Stimulated activated CD4-positive, alpha-beta T cell treated with anti-CD3 and anti-CD28 coated beads, Interleukin-4, amount 100 ng/mL, for 48 hours (primary cell): ENCODE data around the gene PCP2.
A peak's percentile ranks its signal among the peaks of the same experiment; 100 is the strongest.

Experiments used
- DNase-seq, 2 donors: peaks; one replicate each; pipeline ENCODE4 v3.0.0-alpha.2; 2020; ENCODE audit warnings: low read depth in 2 of 2

Gene PCP2

DNA sequence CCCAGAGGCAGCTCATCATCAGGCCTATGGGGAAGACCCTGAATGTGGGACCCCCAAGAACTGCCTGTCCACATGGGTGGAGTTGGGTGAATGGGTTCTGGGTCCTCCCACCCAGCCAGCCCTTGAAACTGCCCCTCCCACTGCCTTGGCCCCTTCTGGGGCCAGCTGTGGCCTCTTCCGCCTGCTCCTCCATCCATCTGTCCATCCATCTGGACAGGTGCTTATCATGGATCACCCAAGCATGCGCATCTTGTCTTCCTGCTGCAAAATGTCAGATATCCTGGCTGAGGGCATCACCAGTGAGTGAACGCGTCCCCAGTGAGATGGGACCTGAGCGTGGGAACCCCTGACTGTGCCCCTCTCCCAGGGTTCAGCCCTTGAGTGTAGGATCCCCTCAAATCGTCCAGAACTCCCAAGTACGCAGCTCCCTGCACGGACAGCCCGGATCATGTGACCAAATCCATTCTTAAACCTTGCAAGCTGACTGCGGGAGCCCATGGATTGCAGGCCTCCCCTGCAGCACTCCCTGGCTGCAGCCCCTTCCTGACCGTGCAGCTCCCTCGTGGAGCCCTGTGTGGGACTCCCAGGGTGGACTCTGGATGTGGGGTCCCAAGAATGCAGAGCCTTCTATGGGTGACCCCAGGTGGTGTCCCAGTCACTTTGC, 5.4 kb upstream of the PCP2 start:
- no peak for DNase-seq

DNA sequence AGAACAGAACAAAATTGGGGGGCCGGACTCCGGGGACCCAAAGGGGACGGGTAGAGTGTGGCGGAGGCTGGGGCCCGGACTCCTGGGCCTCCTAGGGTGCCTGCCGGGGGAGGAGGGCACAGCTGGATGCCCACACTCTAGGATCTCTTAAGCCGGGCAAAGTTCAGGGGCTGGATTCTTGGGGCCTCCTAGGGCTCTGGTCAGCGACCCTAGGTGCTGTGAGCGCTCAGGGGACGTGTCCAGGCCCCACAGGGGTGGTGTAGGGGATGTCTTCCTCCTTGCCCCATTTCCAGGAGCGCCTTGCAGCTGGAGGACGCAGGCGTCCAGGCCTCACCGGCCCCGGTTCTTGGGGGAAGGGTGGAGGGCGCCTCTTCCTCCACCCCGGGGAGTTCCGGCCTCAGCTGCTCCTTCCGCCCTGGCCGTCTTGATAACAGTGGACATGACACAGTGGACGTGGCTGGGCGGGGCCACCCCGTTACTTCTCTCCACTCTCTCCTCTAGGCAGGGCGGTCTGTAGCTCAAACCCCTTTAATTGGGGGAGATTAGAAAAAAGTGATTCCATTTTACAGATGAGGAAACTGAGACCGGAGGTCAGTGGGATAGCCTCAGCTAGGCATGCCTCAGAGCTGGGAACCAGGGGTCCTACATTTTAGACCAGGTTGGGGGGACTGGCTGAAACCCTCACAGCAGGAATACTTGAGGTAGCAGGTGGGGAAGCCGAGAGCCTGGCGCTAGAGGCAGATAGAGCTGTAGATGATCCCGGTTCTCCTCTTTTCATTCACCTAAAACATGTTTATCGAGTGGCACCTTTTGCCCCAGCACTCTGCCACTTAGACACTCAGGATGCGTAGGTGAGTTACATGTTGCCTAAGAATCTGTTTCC, 4.1 kb upstream of the PCP2 start:
- no peak for DNase-seq

DNA sequence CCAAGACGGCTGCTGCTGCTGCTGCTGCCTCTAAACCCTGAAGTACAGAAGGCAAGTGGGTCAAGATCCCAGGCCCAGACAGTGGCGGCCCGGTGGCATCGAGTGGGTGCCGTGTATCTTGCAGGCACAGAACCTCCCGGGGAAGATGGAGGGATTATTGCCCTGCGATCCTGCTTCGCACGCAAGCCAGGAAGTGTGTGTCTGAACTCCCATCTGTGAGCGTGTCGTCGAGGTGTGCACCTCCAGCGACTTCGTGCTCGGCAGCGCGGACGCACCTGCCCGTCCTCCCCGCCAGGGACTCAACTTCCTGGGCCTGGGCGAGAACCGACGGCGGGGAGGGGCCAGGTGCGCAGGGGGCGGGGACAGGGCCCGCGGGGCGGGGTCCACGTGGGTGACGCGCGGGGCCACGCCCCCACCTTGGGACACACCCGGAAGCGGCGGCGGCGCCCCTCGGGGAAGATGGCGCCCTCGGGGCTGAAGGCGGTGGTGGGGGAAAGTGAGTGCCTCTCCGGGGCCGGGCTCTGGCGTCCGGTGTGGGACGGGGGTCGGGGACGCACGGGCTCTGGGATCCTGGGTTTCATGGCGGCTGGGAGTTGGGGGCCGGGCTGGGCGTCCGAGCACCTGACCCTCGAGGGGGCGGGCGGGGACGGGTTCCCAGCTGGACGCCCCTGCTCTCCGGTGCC, 3.3 kb upstream of the PCP2 start, which contains the start of gene STXBP2:
Gene STXBP2, plus strand, starts transcription at position 420 of the 683 bp plus-strand sequence. Its CDS starts 40 bp downstream, at position 460.
- peak; percentile 83 to 94 for DNase-seq

DNA sequence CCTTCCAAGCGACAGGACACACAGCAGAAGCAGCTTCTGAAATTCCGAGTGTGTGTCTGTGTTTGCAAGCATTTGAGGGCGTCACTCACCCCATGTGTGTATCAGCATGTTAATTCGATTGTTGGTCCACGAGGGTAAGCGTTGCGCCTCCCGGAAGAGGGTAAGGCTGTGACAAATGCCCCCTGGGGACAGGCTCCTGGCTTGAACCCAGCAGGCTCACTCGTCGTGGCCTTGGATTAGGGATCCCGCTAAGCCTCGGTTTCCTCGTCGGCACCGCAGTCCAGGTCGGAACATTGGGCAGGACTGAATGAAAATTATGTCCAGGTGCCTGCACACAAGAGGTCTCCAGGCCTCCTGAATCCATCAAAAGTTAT, 2.8 kb upstream of the PCP2 start:
- DNase-seq = no peak

DNA sequence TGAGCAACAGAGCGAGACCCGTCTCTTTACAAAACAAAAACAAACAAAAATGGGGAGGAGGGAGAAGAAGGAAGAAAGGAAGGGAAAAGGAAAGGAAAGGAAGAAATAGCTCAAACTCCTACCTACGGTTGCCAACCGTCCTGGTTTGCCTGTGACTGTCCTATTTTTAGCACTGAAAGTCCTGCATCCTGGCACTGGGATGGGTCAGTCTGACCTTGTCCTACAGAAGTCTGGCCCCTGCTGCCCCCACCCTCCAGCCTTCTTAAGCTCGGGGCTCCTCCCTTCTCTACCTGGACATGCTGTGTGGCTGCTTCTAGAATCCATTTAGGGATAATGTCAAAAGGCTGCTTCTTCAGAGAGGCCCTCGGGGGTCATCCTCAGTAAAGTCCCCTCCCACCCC, 2.2 kb upstream of the PCP2 start:
- DNase-seq = no peak

DNA sequence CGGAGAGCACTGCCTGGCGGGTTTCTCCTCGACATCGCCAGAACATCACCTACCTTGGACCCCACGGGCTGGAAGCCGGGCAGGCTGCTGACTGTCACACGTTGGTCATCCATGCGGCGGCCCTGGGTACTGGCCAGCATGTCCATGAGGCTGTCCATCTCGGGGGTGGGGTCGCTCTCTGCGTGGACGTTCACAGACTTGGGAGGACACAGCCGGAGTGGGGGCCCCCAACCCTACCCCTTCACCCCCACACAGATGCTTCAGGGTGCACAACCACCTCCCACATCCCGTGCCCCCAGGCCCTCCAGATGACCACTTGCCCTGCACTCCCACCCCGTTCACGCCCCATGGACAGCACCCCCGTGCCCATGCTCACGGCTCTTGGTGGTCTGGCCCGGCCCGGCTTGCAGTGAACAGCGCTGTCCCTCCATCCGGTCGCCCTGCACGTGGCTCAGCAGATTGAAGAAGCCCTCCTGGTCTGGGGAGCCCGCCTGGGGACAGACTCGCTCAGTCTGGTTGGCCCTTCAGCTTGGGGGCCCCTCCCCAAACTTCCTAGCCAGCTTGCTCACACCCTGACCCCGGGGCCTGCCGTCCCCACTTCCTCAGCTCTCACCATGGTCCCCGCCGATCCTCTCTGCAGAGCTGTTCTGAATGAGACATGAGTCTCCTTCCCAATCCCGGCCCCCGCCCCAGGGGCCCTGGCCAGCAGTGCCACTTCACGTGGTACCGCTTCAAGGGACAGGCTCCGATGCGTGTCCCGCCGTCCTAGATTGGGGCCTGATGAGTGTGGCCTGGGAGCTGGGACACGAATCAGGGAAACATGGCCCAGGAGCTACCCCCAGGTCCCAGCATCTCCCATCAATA, 947 bp downstream of the PCP2 start:
- DNase-seq = no peak

DNA sequence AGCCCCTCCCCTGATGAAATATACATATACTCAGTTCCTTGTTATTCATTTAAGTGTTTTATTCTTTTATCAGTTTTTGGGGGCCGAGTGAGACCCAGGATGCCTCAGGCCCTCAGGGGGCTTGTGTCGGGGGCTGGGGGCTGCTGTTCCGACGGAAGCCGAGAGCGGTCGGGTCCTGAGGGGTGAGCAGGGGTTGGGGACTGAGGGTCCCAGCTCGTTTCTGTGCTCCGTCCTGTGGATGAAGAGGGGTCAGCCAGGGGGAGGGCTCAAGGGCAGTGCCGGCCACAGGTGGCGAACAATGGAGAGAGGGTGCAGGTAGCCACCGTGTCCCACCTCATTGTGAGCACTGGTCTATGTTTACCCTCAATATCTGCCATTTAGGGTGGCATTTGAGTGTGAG, 1.9 kb downstream of the PCP2 start:
- no peak for DNase-seq

DNA sequence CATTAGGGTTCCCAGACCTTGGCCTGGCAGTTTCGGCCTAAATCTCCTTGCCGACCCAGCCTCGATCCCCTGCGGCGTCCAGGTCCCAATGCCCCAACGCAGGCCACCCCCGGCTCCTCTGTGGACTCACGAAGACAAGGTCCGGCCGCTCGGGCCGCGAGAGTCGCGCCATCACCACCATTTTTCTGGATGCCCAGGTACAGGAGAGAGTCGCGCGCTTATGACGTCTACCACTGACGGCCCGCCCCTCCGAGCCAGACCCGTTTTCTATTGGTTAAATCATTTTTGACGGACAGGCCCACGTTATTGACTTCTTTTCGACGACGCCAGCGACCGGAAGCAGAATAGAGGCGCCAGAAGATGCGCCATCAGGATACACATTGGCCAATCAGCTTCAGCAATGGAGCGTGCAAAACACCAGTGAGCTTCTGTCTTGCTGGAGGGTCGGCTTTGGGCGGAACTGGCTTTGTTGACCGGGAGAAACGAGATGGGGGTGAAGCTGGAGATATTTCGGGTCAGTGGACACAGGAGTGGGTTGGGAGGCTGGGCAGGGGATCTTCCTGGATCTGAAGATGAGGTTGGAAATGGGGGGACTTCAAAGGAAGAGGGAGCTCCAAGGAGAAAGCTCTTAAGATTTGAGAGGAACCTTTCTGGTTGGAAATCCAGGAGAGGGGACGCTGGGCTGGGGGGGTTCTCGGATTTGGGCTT, 4.0 kb downstream of the PCP2 start, which contains the start of the genes PET100 and XAB2:
Gene PET100, plus strand, starts transcription at position 447 of the 708 bp plus-strand sequence. Its CDS starts 41 bp downstream, at position 488.
Gene XAB2, minus strand, starts transcription at position 199 of the 708 bp plus-strand sequence. Its CDS starts 18 bp downstream, at position 181.
- peak; percentile 87 to 89 for DNase-seq

DNA sequence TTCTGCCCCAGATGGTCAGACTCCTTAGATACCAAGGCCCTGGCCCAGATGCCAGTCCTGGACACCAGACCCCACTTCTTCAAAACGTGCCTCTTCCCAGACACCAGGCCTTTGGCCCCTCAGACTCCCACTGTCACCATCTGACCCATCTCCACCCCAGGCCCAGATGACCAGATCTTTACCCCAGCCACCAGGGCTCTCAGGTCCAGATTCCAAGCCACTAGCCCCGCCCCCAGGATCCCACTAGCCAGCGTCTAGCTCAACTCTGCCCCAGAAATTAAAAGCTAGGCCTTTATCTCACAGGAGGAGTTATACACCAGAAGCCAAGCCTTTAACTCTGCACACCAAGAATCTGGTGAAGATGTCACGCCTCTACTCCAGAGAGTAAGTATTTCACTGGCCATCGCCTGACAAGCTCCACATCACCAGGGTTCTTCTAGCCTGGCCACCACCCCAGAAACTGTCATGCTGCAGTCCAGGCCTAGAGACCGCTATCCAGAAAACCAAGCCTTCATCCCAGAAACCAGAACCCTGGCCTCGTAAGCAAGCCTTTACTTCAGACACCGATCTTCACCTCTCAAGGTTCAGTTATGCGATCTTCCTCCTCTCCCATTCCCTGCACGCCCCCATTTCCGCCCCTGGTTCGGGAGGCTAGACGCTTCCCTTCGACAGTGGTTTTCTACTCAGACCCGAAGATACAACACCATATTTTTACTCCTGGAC, 4.8 kb downstream of the PCP2 start:
- no peak for DNase-seq

DNA sequence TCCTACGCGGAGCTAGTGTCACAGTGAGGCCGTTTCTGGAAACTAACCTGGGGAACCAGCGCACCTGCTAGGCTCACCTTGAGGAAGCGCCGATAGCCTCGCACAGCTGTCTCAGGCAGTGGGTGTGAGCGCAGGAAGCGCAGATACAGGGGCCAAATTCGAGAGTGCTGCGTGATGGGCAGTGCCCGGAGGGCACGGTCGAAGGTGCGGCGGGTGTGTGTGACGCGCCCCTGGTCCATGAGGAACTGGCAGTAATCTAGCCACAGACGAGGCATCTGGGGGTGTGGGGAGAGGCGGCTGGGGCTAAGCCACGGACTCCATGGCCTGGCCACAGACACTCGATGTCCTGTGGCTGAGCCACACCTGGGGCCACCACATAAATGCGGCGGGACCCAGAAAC, 6.4 kb downstream of the PCP2 start:
- no peak for DNase-seq

DNA sequence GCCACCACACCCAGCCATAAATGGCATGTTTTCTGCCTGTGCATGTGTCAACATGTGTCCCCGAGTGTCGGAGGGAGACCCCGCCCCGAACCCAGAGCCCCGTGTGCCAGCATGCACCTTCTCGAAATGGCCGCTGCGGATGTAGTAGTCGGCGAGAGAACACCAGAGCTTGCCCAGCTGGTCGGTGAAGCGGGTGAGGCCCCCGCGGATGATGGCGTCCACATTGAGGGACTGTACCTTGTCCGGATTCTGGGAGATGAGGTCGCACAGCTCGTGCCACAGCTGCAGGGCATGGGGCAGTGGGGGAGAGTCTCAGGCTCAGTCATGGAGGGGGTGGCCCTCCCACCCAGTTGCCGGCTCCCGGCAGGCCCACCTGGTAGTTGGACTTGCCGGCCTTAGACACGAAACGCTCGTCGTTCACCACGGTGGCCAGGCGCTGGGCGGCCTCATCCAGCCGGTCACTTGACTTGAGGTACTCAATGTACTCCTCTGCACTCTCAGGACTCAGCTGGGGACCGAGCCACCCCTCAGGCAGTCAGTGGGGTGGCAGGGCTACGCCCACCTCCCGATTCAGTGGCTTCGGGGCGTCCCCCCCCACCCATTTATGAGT, 7.7 kb downstream of the PCP2 start:
- no peak for DNase-seq

DNA sequence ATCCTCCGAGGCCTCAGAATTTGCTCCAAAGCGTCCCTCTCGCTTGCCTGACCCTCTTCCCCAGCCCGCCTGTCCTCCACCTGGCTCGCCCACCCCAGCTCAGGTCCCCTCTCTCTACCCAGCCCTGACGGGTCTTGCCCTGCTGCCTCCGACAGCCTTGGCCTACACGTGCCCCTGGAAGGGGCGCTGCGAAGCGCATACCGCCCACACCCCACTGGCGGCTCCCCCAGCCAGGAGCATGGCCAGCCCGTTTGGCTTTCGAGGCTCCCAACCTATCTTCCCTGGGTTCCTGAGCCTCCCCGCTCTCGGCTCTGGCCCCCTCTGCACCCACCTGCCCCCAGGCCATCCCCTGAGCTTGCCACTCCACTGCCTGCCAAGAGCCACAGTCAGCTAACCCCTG, 8.7 kb downstream of the PCP2 start:
- DNase-seq = no peak

DNA sequence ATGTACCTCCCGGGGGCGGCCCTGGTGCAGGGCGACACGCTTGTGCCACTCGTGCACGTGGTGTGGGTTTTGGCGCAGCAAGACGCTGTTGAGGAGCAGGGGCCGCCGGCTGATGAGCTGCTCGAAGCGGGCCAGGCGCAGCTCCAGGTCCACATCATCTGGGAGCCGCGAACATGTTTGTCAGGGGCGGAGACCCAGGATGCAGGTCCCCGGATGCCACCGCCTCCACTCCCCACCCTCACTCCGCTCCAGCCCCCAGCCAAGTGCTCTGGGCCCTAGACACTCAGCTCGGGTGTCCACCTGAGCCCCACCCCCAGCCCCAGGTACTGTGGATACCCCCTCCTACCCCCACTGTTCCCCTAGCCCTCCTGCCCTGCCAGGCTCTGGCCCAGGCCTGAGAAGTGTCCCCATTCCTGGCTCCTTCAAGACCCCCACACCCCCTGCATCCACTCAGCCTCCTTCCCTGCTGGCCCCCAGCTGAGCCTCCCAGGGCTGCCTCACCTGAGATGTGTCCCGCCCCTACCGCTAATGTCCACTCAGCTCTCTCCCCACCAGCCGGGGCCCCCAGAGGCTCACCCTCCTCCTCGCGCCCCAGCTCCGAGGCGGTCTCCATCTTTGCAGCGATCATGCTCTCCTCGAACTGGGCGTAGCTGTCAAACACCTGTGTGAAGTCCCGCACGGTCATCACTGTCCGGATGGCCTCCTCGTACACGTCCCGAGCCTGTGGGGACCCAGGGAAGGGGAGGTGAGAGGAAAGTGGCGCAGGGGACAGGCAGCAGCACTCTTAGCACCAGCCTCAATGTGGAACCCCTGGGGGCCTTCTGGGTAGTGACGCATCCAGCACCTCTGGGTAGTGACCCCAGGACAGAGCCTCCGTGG, 9.6 kb downstream of the PCP2 start:
- DNase-seq = no peak

DNA sequence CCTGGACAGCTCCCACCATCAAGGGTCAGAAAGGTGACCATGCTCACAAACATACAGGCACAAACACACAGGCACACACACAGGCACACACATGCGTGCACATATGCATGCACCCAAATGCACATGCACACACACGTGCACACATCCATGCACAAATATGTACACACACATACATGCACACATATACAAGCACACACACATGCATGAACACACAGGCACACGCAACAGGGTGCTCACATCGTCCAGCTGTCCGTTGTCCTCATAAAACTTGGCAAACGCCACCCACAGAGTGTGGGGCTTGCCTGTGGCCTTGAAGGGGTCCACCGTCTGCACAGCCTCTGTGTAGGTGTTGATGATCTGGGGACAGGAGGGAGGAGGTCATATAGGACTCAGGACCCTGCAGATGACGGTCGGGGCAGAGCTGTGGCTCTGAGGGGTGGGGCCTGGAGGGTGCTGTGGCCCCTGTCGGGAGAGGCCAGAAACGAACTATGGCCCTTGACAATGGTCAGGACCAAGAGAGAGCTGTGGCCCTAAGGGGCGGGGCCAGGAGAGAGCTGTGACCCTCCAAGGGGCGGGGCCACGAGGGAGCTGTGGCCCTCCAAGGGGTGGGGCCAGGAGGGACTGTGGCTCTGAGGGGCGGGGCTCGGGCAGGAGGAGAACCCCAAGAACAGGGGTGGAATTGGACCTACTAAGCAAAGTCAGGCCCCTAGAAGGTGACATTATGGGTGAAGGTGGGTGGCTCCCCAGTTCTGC, 10.4 kb downstream of the PCP2 start:
- no peak for DNase-seq

DNA sequence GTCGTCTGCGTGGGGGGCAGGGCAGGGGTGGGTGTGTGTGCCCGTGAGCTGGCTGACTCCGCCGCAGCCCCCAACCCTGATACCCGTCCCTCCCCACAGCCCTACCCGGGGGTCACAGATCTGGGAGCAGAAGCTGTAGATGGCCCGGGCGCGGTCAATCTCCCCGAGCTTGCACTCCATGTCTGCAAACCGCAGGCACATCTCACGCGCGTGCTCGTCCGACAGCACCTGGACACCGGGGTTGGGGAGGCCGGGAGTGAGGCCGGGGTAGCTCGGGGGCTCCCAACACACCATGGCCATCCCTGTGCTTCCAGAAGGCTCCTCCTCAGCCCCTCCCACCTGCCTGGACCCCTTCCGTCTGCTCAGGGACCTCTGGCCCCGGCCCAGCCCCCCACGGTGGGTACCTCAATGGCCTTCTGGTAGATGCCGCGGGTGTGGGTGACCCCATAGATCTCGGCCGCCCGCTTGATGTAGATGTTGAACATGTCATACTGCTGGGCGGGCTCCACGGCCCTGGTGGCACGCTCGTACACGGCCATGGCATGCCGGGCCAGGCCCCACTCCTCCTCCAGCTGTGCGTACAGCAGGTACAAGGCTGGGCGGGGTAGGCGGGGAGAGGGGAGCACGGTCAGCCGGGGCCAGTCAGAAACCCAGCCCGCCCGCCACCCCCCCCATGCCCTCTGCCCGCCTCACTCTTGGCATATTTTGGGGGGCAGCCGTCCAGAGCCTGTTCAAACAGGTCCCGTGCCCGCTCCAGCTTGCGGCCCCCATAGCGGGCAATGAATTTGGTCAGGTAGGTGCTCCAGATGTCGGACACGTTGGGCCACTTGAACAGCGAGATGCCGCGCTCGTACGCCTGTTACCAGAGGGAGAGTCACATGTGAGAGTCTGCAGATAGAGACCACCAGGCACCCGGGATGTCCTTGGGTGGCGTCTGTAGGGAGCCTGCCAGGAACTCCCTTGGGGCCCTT, 12.8 kb downstream of the PCP2 start:
- DNase-seq = no peak

DNA sequence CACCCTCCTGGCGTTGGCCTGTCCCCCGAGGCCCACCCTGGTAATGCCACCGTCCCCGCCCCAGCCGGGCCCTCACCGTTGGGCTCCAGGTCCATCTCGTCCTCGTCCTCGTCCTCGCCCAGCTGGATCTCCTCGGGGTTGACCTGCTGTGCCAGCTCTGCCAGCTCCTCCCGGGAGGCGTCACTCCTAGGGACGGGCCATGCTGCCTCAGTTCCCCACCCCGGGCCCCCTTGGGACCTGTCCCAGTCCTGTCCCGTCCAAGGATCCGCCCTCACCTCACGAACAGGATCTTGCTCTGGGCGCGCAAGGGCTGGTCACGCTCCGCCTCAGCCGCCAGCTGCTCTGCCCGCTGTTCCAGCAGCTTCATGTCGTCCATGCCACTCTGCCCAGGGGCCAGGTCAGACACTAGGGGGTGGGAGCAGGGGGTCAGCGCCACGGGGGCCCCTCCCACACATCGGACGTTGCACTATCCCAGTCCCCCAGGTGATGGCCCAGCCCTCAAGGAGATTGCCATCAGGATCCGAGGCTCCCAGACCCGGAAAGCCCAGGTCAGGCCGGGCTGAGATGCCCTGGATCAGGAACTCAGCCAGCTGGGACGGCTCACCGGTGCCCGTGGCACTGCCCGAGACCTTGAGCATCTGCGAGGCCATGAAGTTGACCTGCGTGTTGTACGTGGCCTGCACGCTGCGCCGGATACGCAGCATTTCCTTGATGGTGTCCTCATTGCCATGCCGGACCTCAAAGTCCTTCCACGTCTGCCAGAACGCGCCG, 13.7 kb downstream of the PCP2 start:
- DNase-seq = no peak
